Bronchial epithelial cell (primary cell): ENCODE measurements around the gene AGRP. TPM values are rescaled to one million over a fixed set of nuclear protein-coding genes. Genes with fewer than 3 reads are reported as not detected.
A peak's percentile ranks its signal among the peaks of the same experiment; 100 is the strongest.

Source experiments
- DNase-seq: peaks from one replicate; pipeline ENCODE4 v3.0.0-alpha.2; 2010; ENCODE audit warnings: low read depth
- FAIRE-seq: peaks from 2 replicates; lab custom pipeline; 2011; peaks lifted over from hg19 to GRCh38; lab: Jason Lieb, UNC
- H3K27me3 ChIP-seq: 2 replicates; pipeline ENCODE4 v1.5.1; 2011; ENCODE audit warnings: low read length; ENCODE audit not compliant: control insufficient read depth, insufficient read depth
- H3K36me3 ChIP-seq: 2 replicates; pipeline ENCODE4 v1.5.1; 2011; ENCODE audit warnings: low read length; ENCODE audit not compliant: control insufficient read depth, insufficient read depth
- H3K4me3 ChIP-seq: 2 replicates; pipeline ENCODE4 v1.5.1; 2011; ENCODE audit warnings: mild to moderate bottlenecking, low read depth, low read length, control low read depth
- CTCF ChIP-seq: IDR thresholded peaks from 2 replicates; pipeline ENCODE4 v1.5.1; 2011; ENCODE audit warnings: mild to moderate bottlenecking, moderate library complexity, low read length, control low read depth, inconsistent platforms; ENCODE audit not compliant: insufficient read depth, severe bottlenecking
- total RNA-seq: library from RNA; depleted of rRNA; stranded (reverse); fragments of >200 nt; gene quantifications from 2 replicates; pipeline ENCODE4 v1.2.1, GENCODE V29; 2014

AGRP gene
- total RNA-seq, 1 donor from 2014 or later = not detected

GRCh38 chr16:67509016-67509415, 25.7 kb upstream of the AGRP start:
- no peaks in the 10 kb centered on the region for H3K27me3 ChIP-seq
- FAIRE-seq = no peak
- TF ChIP-seq CTCF = no peak

GRCh38 chr16:67506468-67506867, 23.1 kb upstream of the AGRP start:
- DNase-seq = no peak
- no peak overlapping the region for H3K4me3 ChIP-seq
- no peaks in the 10 kb centered on the region for H3K27me3 ChIP-seq
- H3K36me3 ChIP-seq = no peaks in the 10 kb centered on the region
- no peak for FAIRE-seq
- TF ChIP-seq CTCF = no peak

More at GRCh38 chr16:67509016-67509415, 25.7 kb upstream of the AGRP start:
- H3K4me3 ChIP-seq = no peak overlapping the region
- H3K36me3 ChIP-seq = no peaks in the 10 kb centered on the region
- no peak for DNase-seq

DNA sequence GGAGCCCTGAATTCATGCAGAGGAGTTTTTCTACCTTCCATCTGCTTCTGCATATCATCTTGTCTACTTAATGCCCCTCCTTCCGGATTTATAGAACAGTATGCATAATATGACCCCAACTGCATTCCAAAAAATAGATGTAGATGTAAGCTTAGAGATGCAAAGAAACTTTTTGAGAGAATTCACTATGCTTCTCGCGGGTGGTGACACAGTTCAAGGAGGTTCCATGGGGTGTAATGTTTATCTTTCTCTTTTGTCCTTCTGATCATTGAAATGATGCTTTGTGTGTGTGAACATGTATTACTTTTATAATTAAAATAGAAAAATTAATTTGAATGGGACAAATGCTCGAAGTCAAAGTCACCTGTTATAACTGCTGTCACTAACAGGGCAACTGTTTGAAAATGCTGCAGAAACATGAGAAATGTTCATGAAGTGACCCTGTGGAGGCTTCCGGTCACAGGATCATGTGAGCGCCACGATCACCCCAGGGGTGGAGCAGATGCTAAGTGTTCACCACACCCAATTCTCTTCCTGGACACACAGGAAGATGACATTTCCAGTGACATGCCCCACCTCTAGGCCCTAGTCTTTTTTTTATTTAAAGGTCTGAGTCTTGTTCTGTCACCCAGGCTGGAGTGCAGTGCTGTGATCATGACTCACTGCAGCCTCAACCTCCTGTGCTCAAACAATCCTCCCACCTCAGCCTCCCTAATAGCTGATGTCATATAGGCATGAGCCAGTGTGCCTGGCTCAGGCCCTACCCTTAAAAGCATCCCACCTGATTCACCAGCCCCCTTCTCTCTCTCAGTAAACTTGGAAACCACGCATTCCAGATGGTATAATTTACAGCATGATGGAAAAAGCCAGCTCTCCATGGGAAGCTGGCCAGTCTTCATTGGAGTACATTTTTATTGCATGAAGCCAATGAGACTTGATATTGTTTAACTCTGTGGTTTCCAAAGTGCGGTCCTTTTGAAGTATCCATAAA, 21.0 kb upstream of the AGRP start:
- no peak for FAIRE-seq
- DNase-seq = no peak

DNA sequence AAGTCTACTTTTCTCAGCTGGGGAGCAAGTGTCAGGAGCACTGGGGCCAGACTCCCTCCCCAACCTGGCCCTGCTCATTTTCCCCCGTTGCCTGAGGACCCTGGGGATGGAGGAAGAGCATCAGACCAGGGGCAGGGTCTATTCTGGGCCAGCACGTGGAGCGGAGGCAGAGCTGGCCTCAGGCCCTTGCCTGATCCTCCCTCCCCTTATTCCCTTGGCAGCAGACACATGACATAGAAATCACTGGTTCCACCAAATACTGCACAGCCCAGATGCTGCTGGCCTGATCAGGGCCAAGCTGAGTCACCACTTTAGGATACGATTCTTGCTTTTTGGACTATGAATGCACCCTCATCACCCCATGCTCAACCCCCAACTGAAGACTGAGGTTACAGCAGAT, 15.8 kb upstream of the AGRP start:
- Histone ChIP-seq H3K36me3 (no peaks in the 10 kb centered on the region), H3K27me3 (no peaks in the 10 kb centered on the region), H3K4me3 (no peak overlapping the region)
- FAIRE-seq (no peak), DNase-seq (no peak)
- no peak for TF ChIP-seq CTCF

More for the DNA sequence above, 21.0 kb upstream of the AGRP start:
- Histone ChIP-seq H3K27me3 (no peaks in the 10 kb centered on the region), H3K4me3 (no peak overlapping the region), H3K36me3 (no peaks in the 10 kb centered on the region)
- TF ChIP-seq CTCF = no peak

GRCh38 chr16:67490335-67491096, 7.2 kb upstream of the AGRP start:
- H3K36me3 ChIP-seq = no peaks in the 10 kb centered on the region
- FAIRE-seq (no peak), DNase-seq (peak; percentile 70)
- no peak for TF ChIP-seq CTCF
- no peaks in the 10 kb centered on the region for H3K27me3 ChIP-seq
- no peak overlapping the region for H3K4me3 ChIP-seq
